NOMO-1 (cell line): ENCODE results near the gene CST4.
A peak's percentile ranks its signal among the peaks of the same experiment; 100 is the strongest.
"Not testable (repeated sequence)": the region's sequence is repeated elsewhere in the genome, so short reads cannot be mapped to it uniquely, and the experiment has no call there.

ENCODE experiments used
- DNase-seq, 2 experiments: peaks; one replicate each; lab custom pipeline; 2025; ENCODE audit not compliant: unreplicated experiment in 2 of 2; lab: John Stamatoyannopoulos, UW

The CST4 gene

GRCh38 chr20:23690581-23690980, 1.7 kb upstream of the CST4 start:
- DNase-seq: no peak

- DNase-seq: no peak
Observed at GRCh38 chr20:23689399-23689690, 507 bp upstream of the CST4 start.

- DNase-seq: no peak
Observed at GRCh38 chr20:23687986-23688385, 852 bp downstream of the CST4 start.

GRCh38 chr20:23686046-23686750, 2.6 kb downstream of the CST4 start:
- no peak for DNase-seq

GRCh38 chr20:23685529-23685896, 3.3 kb downstream of the CST4 start:
- not testable (repeated sequence) for DNase-seq

GRCh38 chr20:23684261-23684660, 4.6 kb downstream of the CST4 start:
- DNase-seq: no peak

GRCh38 chr20:23683807-23684206, 5.0 kb downstream of the CST4 start:
- no peak for DNase-seq

GRCh38 chr20:23683281-23683680, 5.6 kb downstream of the CST4 start:
- no peak for DNase-seq

- no peak for DNase-seq
Observed at GRCh38 chr20:23680146-23680545, 8.7 kb downstream of the CST4 start.

GRCh38 chr20:23679133-23680092, 9.4 kb downstream of the CST4 start:
- no peak for DNase-seq

- no peak for DNase-seq
Observed at GRCh38 chr20:23673209-23673608, 15.6 kb downstream of the CST4 start.

- DNase-seq: no peak
Observed at GRCh38 chr20:23672158-23672557, 16.7 kb downstream of the CST4 start.

GRCh38 chr20:23671479-23671878, 17.4 kb downstream of the CST4 start:
- DNase-seq: no peak

- DNase-seq: no peak
Observed at GRCh38 chr20:23670361-23670760, 18.5 kb downstream of the CST4 start.

- no peak for DNase-seq
Observed at GRCh38 chr20:23669866-23670265, 19.0 kb downstream of the CST4 start.

- DNase-seq: no peak
Observed at GRCh38 chr20:23669327-23669726, 19.5 kb downstream of the CST4 start.

- DNase-seq: peak; percentile 6 to 48
Observed at GRCh38 chr20:23668477-23668951, 20.3 kb downstream of the CST4 start.

- DNase-seq: no peak
Observed at GRCh38 chr20:23667666-23668065, 21.2 kb downstream of the CST4 start.

GRCh38 chr20:23666698-23667097, 22.1 kb downstream of the CST4 start:
- DNase-seq: no peak

- DNase-seq: no peak
Observed at GRCh38 chr20:23666189-23666588, 22.6 kb downstream of the CST4 start.

- DNase-seq: no peak
Observed at GRCh38 chr20:23664954-23665353, 23.9 kb downstream of the CST4 start.

- not testable (repeated sequence) for DNase-seq
Observed at GRCh38 chr20:23664046-23664445, 24.8 kb downstream of the CST4 start.
